GM18499 (cell line): ENCODE data around the gene SSRP1.

Experiments
- ATAC-seq: cut with Tn5 transposase; IDR thresholded peaks from one replicate; pipeline ENCODE4 v1.9.1; 2021; ENCODE audit warnings: moderate number of reproducible peaks; ENCODE audit not compliant: insufficient read depth, unreplicated experiment

SSRP1 gene

GRCh38 chr11:57360991-57361390, 25.3 kb upstream of the SSRP1 start:
- ATAC-seq = no peak

- ATAC-seq = no peak
Observed at GRCh38 chr11:57359896-57360690, 24.4 kb upstream of the SSRP1 start.

- ATAC-seq = no peak
Observed at GRCh38 chr11:57359396-57359795, 23.7 kb upstream of the SSRP1 start.

- no peak for ATAC-seq
Observed at GRCh38 chr11:57358991-57359390, 23.3 kb upstream of the SSRP1 start.

- ATAC-seq = no peak
Observed at GRCh38 chr11:57358543-57358961, 22.9 kb upstream of the SSRP1 start.

- no peak for ATAC-seq
Observed at GRCh38 chr11:57357856-57358255, 22.2 kb upstream of the SSRP1 start.

- no peak for ATAC-seq
Observed at GRCh38 chr11:57357310-57357709, 21.6 kb upstream of the SSRP1 start.

GRCh38 chr11:57356268-57356667, 20.6 kb upstream of the SSRP1 start:
- ATAC-seq = no peak

- no peak for ATAC-seq
Observed at GRCh38 chr11:57354699-57355098, 19.0 kb upstream of the SSRP1 start.

- no peak for ATAC-seq
Observed at GRCh38 chr11:57353852-57354251, 18.2 kb upstream of the SSRP1 start.

- ATAC-seq = no peak
Observed at GRCh38 chr11:57353446-57353845, 17.8 kb upstream of the SSRP1 start.

- no peak for ATAC-seq
Observed at GRCh38 chr11:57353036-57353435, 17.3 kb upstream of the SSRP1 start.

- no peak for ATAC-seq
Observed at GRCh38 chr11:57349491-57350274, 14.0 kb upstream of the SSRP1 start.

GRCh38 chr11:57348636-57349313, 13.1 kb upstream of the SSRP1 start:
- ATAC-seq = no peak

- ATAC-seq = no peak
Observed at GRCh38 chr11:57348052-57348451, 12.4 kb upstream of the SSRP1 start.

GRCh38 chr11:57347336-57347735, 11.6 kb upstream of the SSRP1 start:
- no peak for ATAC-seq

GRCh38 chr11:57345555-57346211, 10.0 kb upstream of the SSRP1 start:
- ATAC-seq = no peak

GRCh38 chr11:57344826-57345225, 9.1 kb upstream of the SSRP1 start:
- ATAC-seq = no peak

GRCh38 chr11:57343825-57344224, 8.1 kb upstream of the SSRP1 start:
- ATAC-seq = no peak

GRCh38 chr11:57342702-57343101, 7.0 kb upstream of the SSRP1 start:
- ATAC-seq = no peak
